Vagina (tissue), 2 donors: Measurements from ENCODE around the gene SIK3. TPM values are rescaled to one million over a fixed set of nuclear protein-coding genes. Genes with fewer than 3 reads are reported as not detected.

Source experiments
- DNase-seq, 2 donors: peaks; one replicate each; pipeline ENCODE4 v3.0.0-alpha.2; 2017; ENCODE audit errors: extremely low spot score in 2 of 2
- H3K27ac ChIP-seq: fragments of 200-600 bp; sonication (generic); one replicate; pipeline ENCODE4 v1.5.1; 2019
- H3K27me3 ChIP-seq: fragments of 200-600 bp; sonication (generic); one replicate; pipeline ENCODE4 v1.5.1; 2019
- H3K36me3 ChIP-seq, 2 donors: fragments of 200-600 bp; sonication (generic); one replicate each; pipeline ENCODE4 v1.5.1; 2017 to 2019
- H3K4me1 ChIP-seq: fragments of 200-600 bp; sonication (generic); one replicate; pipeline ENCODE4 v1.5.1; 2019
- H3K4me3 ChIP-seq, 2 donors: fragments of 200-600 bp; sonication (generic); 1 replicate in 1 of 2; 2 replicates in 1 of 2; pipeline ENCODE4 v1.5.1; 2016 to 2019
- H3K9me3 ChIP-seq: fragments of 200-600 bp; sonication (generic); one replicate; pipeline ENCODE4 v1.5.1; 2019
- POLR2A ChIP-seq, 2 donors: fragments of 450-650 bp; IDR thresholded peaks; one replicate each; pipeline ENCODE4 v1.6.1; 2017; ENCODE audit warnings: antibody characterized with exemption in 2 of 2, mild to moderate bottlenecking in 2 of 2, moderate library complexity in 2 of 2
- POLR2AphosphoS5 ChIP-seq, 2 donors: sonication (generic); formaldehyde crosslinking; IDR thresholded peaks; one replicate each; pipeline ENCODE4 v1.9.0; 2017; ENCODE audit warnings: antibody characterized with exemption in 2 of 2, mild to moderate bottlenecking in 2 of 2, low read depth in 1 of 2; ENCODE audit not compliant: insufficient read depth in 1 of 2
- intact Hi-C: fragments of 100-400 bp; cut with DNase I; formaldehyde crosslinking; loops from one replicate; pipeline ENCODE4 v1.15.1; 2023
- total RNA-seq: library from RNA; depleted of rRNA; stranded (reverse); fragments of >200 nt; gene quantifications from one replicate; pipeline ENCODE4 v1.2.3, GENCODE V29; 2016
- TF ChIP-seq, protein P1 (sequence below), 3 experiments: fragments of 450-650 bp in 2 of 3; fragments of 200-600 bp in 1 of 3; sonication (generic) in 1 of 3; IDR thresholded peaks; one replicate each; pipeline ENCODE4 v1.5.1; 2017 to 2019; ENCODE audit warnings: antibody characterized with exemption in 3 of 3, mild to moderate bottlenecking in 2 of 3, moderate library complexity in 2 of 3

The SIK3 gene
- total RNA-seq, 1 donor from 2014 or later = 39.0 TPM

- Histone ChIP-seq H3K4me1 (no peaks in the 10 kb centered on the region), H3K27me3 (no peaks in the 10 kb centered on the region), H3K36me3 (peaks cover 0 to 24% of the 10 kb centered on the region in 2 donors), H3K27ac (no peak overlapping the region), H3K4me3 (no peak overlapping the region), H3K9me3 (no peaks in the 10 kb centered on the region)
- intact Hi-C loops = no loop called here
- DNase-seq = no peak
- TF ChIP-seq, protein P1, sequence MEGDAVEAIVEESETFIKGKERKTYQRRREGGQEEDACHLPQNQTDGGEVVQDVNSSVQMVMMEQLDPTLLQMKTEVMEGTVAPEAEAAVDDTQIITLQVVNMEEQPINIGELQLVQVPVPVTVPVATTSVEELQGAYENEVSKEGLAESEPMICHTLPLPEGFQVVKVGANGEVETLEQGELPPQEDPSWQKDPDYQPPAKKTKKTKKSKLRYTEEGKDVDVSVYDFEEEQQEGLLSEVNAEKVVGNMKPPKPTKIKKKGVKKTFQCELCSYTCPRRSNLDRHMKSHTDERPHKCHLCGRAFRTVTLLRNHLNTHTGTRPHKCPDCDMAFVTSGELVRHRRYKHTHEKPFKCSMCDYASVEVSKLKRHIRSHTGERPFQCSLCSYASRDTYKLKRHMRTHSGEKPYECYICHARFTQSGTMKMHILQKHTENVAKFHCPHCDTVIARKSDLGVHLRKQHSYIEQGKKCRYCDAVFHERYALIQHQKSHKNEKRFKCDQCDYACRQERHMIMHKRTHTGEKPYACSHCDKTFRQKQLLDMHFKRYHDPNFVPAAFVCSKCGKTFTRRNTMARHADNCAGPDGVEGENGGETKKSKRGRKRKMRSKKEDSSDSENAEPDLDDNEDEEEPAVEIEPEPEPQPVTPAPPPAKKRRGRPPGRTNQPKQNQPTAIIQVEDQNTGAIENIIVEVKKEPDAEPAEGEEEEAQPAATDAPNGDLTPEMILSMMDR (IDR thresholded peaks at IDR 0.05) = no peak
- TF ChIP-seq POLR2AphosphoS5 (IDR thresholded peaks at IDR 0.05; ENCODE audit: insufficient read depth in 1 of 2, low read depth in 1 of 2) (no peak), POLR2A (IDR thresholded peaks at IDR 0.05) (no peak)
Measured at GRCh38 chr11:116875194-116875593, 223.0 kb downstream of the SIK3 start.

DNA sequence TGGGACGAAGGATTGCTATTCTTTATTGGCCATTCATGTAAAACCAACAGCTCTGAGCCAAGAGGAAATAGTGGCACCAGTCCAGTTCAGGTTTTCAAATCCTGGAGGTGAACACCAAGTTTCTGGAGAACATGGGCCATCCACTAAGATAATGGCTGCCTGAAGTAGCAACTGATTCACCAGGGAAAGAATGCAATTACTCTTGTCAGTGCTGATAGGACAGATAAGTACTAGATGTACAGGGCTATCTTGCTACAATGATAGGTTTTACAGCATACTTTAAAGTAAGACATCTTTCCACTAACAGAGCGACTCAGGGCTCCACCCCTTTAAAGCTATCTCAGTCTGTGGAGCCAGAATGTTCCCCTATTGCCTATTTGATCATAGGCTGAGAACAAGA, 224.0 kb downstream of the SIK3 start:
- Histone ChIP-seq H3K27me3 (no peaks in the 10 kb centered on the region), H3K4me3 (no peak overlapping the region), H3K27ac (no peak overlapping the region), H3K4me1 (no peaks in the 10 kb centered on the region), H3K9me3 (no peaks in the 10 kb centered on the region), H3K36me3 (peaks cover 0 to 33% of the 10 kb centered on the region in 2 donors)
- TF ChIP-seq POLR2A (IDR thresholded peaks at IDR 0.05) = no peak
- TF ChIP-seq, protein P1 (IDR thresholded peaks at IDR 0.05) = no peak
- TF ChIP-seq POLR2AphosphoS5 (IDR thresholded peaks at IDR 0.05; ENCODE audit: insufficient read depth in 1 of 2, low read depth in 1 of 2) = no peak
- DNase-seq = no peak
- intact Hi-C loops = no loop called here

GRCh38 chr11:116873381-116873780, 224.8 kb downstream of the SIK3 start:
- Histone ChIP-seq H3K9me3 (no peaks in the 10 kb centered on the region), H3K4me1 (no peaks in the 10 kb centered on the region), H3K4me3 (no peak overlapping the region), H3K27me3 (no peaks in the 10 kb centered on the region), H3K27ac (no peak overlapping the region), H3K36me3 (peaks cover 0 to 41% of the 10 kb centered on the region in 2 donors)
- DNase-seq = no peak
- TF ChIP-seq POLR2A (IDR thresholded peaks at IDR 0.05) (no peak), POLR2AphosphoS5 (IDR thresholded peaks at IDR 0.05; ENCODE audit: insufficient read depth in 1 of 2, low read depth in 1 of 2) (no peak)
- TF ChIP-seq, protein P1 (IDR thresholded peaks at IDR 0.05) = no peak
- intact Hi-C loops = no loop called here

- no peak for DNase-seq
- intact Hi-C loops = no loop called here
- H3K27me3 ChIP-seq = no peaks in the 10 kb centered on the region
- no peak overlapping the region for H3K4me3 ChIP-seq
- H3K4me1 ChIP-seq = no peaks in the 10 kb centered on the region
- TF ChIP-seq POLR2A (IDR thresholded peaks at IDR 0.05) = no peak
- TF ChIP-seq POLR2AphosphoS5 (IDR thresholded peaks at IDR 0.05; ENCODE audit: insufficient read depth in 1 of 2, low read depth in 1 of 2) = no peak
- TF ChIP-seq, protein P1 (IDR thresholded peaks at IDR 0.05) = no peak
- peaks cover 0 to 63% of the 10 kb centered on the region in 2 donors for H3K36me3 ChIP-seq
- H3K27ac ChIP-seq = no peak overlapping the region
- H3K9me3 ChIP-seq = no peaks in the 10 kb centered on the region
Measured at GRCh38 chr11:116871248-116871647, 227.0 kb downstream of the SIK3 start.

DNA sequence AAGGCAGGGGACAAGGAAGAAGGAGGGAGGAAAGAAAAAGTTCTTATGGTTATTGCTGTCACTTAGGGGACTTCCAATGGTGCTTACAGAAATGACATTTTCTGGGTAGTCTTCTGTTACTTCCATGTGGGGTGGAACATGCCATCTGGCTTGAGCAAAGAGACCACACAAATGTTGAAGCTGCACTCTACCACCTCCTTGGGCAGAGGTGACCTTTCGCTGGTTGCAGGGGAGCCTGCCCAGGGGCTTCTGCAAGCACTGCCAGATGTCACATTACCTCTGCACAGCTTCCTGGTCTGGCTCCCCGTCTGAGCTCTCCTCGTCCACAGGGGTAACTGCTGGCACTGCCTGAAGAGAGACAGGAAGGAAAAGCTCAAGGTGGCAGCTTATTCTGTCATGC, 228.2 kb downstream of the SIK3 start:
- Histone ChIP-seq H3K27ac (no peak overlapping the region), H3K36me3 (peaks cover 0 to 61% of the 10 kb centered on the region in 2 donors)

More for the DNA sequence above, 228.2 kb downstream of the SIK3 start:
- Histone ChIP-seq H3K4me3 (no peak overlapping the region), H3K27me3 (no peaks in the 10 kb centered on the region), H3K4me1 (no peaks in the 10 kb centered on the region), H3K9me3 (no peaks in the 10 kb centered on the region)
- TF ChIP-seq, protein P1 (IDR thresholded peaks at IDR 0.05) = no peak
- TF ChIP-seq POLR2AphosphoS5 (IDR thresholded peaks at IDR 0.05; ENCODE audit: insufficient read depth in 1 of 2, low read depth in 1 of 2) (no peak), POLR2A (IDR thresholded peaks at IDR 0.05) (no peak)
- no peak for DNase-seq
- intact Hi-C loops = no loop called here
